GM12878 (cell line): ENCODE data around the gene ALDH1A3. TPM values are rescaled to one million over a fixed set of nuclear protein-coding genes. Genes with fewer than 3 reads are reported as not detected.

ENCODE experiments used
- ATAC-seq: fragments of 200-7000 bp; cut with Tn5 transposase; 3 replicates; pipeline ENCODE4 v1.9.1; 2020; ENCODE audit warnings: mild to moderate bottlenecking, moderate library complexity
- BruUV-seq: library from RNA; stranded (reverse); fragments of 400-500 nt; replicated peaks from 2 replicates; lab custom pipeline; 2021; lab: Mats Ljungman, UMichigan
- CTCF ChIA-PET: fragments of 300-600 bp; sonication (Branson Sonifier 250); formaldehyde crosslinking; extraction: SDS; loops from one replicate; lab custom pipeline; 2021; ENCODE audit warnings: inconsistent platforms; lab: Yijun Ruan, JAX
- POLR2A ChIA-PET: fragments of 350-600 bp; formaldehyde crosslinking; extraction: SDS; loops from one replicate; lab custom pipeline; 2021; ENCODE audit warnings: inconsistent platforms; lab: Charles Lee
- RAD21 ChIA-PET: fragments of 300-600 bp; sonication (Branson Sonifier 250); formaldehyde crosslinking; loops from one replicate; lab custom pipeline; 2023; ENCODE audit warnings: antibody characterized with exemption; ENCODE audit not compliant: unreplicated experiment; lab: Charles Lee
- SMC1A ChIA-PET: fragments of 300-600 bp; sonication (Branson Sonifier 250); formaldehyde crosslinking; loops from one replicate; lab custom pipeline; 2023; ENCODE audit not compliant: unreplicated experiment, uncharacterized antibody; lab: Charles Lee
- DNase-seq: peaks from one replicate; pipeline ENCODE4 v3.0.0-alpha.2; 2011; ENCODE audit warnings: low read depth, low spot score
- FAIRE-seq: peaks from 3 replicates; lab custom pipeline; 2011; peaks lifted over from hg19 to GRCh38; lab: Jason Lieb, UNC
- H2AFZ ChIP-seq: 2 replicates; pipeline ENCODE4 v1.6.0; 2011; ENCODE audit warnings: low read depth, low read length, control low read depth; ENCODE audit not compliant: control insufficient read depth
- H3K27ac ChIP-seq: 2 replicates; pipeline ENCODE4 v1.5.1; 2011; ENCODE audit warnings: control low read depth; ENCODE audit not compliant: control insufficient read depth, insufficient read depth
- H3K27me3 ChIP-seq, 2 experiments: replicated peaks in 1 of 2; 2 replicates each; pipeline versions ENCODE4 v1.6.0 to v1.6.1; 2011; ENCODE audit warnings: low read length in 1 of 2; ENCODE audit not compliant: control insufficient read depth in 2 of 2, insufficient read depth in 2 of 2
- H3K36me3 ChIP-seq, 2 experiments: 2 replicates each; pipeline ENCODE4 v1.5.1; 2011; ENCODE audit warnings: low read length in 1 of 2; ENCODE audit not compliant: control insufficient read depth in 2 of 2, insufficient read depth in 2 of 2
- H3K4me1 ChIP-seq: 2 replicates; pipeline ENCODE4 v1.6.1; 2011; ENCODE audit warnings: mild to moderate bottlenecking, low read length, moderate library complexity, mixed read lengths; ENCODE audit not compliant: control insufficient read depth, insufficient read depth
- H3K4me2 ChIP-seq: 2 replicates; pipeline ENCODE4 v1.6.0; 2011; ENCODE audit warnings: control low read depth; ENCODE audit not compliant: control insufficient read depth, insufficient read depth
- H3K4me3 ChIP-seq: fragments of 200-600 bp; sonication (generic); 2 replicates; pipeline ENCODE4 v1.5.1; 2016
- H3K79me2 ChIP-seq: 2 replicates; pipeline ENCODE4 v1.6.0; 2011; ENCODE audit warnings: low read length; ENCODE audit not compliant: control insufficient read depth, insufficient read depth
- H3K9ac ChIP-seq: 2 replicates; pipeline ENCODE4 v1.8.0; 2011; ENCODE audit warnings: low read length, control low read depth, mixed read lengths; ENCODE audit not compliant: control insufficient read depth, insufficient read depth
- H3K9me3 ChIP-seq: replicated peaks from 3 replicates; pipeline ENCODE4 v1.5.1; 2011; ENCODE audit warnings: mild to moderate bottlenecking, low read length; ENCODE audit not compliant: control insufficient read depth, insufficient read depth
- H4K20me1 ChIP-seq: 2 replicates; pipeline ENCODE4 v1.6.0; 2011; ENCODE audit not compliant: control insufficient read depth, insufficient read depth
- CHD2 ChIP-seq: IDR thresholded peaks from 2 replicates; pipeline ENCODE4 v1.6.1; 2011; ENCODE audit warnings: low read depth, low read length, improper control_type of control experiment, borderline replicate concordance
- HDAC6 ChIP-seq: fragments of 200-600 bp; sonication (generic); IDR thresholded peaks from one replicate; pipeline ENCODE4 v1.8.0; 2017; ENCODE audit warnings: antibody characterized with exemption; ENCODE audit not compliant: unreplicated experiment
- IKZF2 ChIP-seq, 2 experiments: fragments of 450-650 bp; IDR thresholded peaks; 2 replicates each; pipeline ENCODE4 v1.6.1; 2017; ENCODE audit warnings: mild to moderate bottlenecking in 2 of 2, moderate library complexity in 2 of 2
- SPI1 ChIP-seq: IDR thresholded peaks from 2 replicates; pipeline ENCODE4 v1.6.1; 2011; ENCODE audit warnings: low read depth, mild to moderate bottlenecking, low read length, moderate library complexity, borderline replicate concordance; ENCODE audit not compliant: insufficient read depth
- WGBS: methylation state at CpG from one replicate; pipeline ENCODE4 v1.1.6; 2016; ENCODE audit warnings: low lambda C conversion rate; ENCODE audit not compliant: insufficient replicate concordance, insufficient coverage; ENCODE audit errors: missing lambda C conversion rate; 5-methylcytosine and 5-hydroxymethylcytosine counted together
- in situ Hi-C: fragments of 300-500 bp; cut with MboI; formaldehyde crosslinking; loops from 9 replicates; pipeline ENCODE4 v1.14.3; 2018; ENCODE audit warnings: mixed read lengths
- intact Hi-C: fragments of 100-400 bp; cut with micrococcal nuclease; formaldehyde crosslinking; loops from one replicate; pipeline ENCODE4 v1.14.2; 2022; ENCODE audit not compliant: unreplicated experiment
- polyA plus RNA-seq, 11 experiments: library from polyadenylated mRNA; depleted of rRNA in 4 of 11; unstranded in 6 of 11; stranded (reverse) in 5 of 11; fragments of >200 nt; fragmentation: Nextera tagmentation in 4 of 11; fragmentation: Illumina TruSeq in 1 of 11; extraction: Ambion mirVana in 4 of 11; extraction: Trizol in 1 of 11; gene quantifications; 1 replicate in 1 of 11; 2 replicates in 10 of 11; pipeline versions ENCODE4 v1.2.1 to v1.2.3, GENCODE V29; 2011 to 2016; ENCODE audit warnings: inconsistent platforms in 2 of 11, missing spikeins in 2 of 11, low read depth in 1 of 11
- total RNA-seq, 4 experiments: library from RNA; depleted of rRNA in 3 of 4; stranded (reverse); fragments of >200 nt in 3 of 4; fragmentation: Illumina TruSeq in 1 of 4; extraction: Trizol in 1 of 4; gene quantifications; 2 replicates each; pipeline versions ENCODE4 v1.2.1 to v1.2.3, GENCODE V29; 2013 to 2021

The ALDH1A3 gene
- total and polyA plus RNA-seq, 10 of the 15 experiments (the other 5 are each of a cell fraction or from before 2014, with no cell fraction given), result 0.06 to 0.69 (median 0.18) TPM

DNA sequence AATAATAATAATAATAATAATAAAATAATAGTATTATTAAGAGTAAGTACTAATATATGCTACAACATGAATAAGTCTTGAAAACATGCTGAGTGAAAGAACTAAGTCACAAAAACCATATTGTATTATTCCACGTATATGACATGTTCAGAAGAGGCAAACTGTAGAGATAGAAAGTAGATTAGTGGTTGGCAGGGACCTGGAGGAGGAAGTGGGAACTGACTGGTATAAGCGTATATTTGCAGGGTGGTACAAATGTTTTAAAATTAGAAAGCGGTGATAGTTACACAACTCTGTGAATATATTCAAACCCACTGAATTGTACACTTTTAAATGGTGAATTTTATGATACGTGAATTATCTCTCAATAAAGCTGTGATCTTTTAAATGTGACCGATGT lies 72.3 kb downstream of the ALDH1A3 start:
- ChIA-PET SMC1A (interaction anchor here (0.8 to 1.5 kb wide), 3 partner anchors 13 to 34 kb away, joined by 3 read pairs; no protein-coding TSS in a partner anchor), CTCF (no interaction called here), POLR2A (interaction anchor here (1.5 kb wide), 1 partner anchor 10 kb away, joined by 3 read pairs; no protein-coding TSS in a partner anchor), RAD21 (no interaction called here)
- DNase-seq, result no peak
- Histone ChIP-seq H3K4me2 (no peak overlapping the region), H4K20me1 (no peaks in the 10 kb centered on the region), H3K79me2 (peaks cover 14% of the 10 kb centered on the region), H2AFZ (no peak overlapping the region), H3K27ac (no peak overlapping the region), H3K9ac (no peak overlapping the region), H3K4me1 (0 out of 2 replicates have a peak, but pooled peaks cover 3% of the 10 kb centered on the region), H3K27me3 (no peaks in the 10 kb centered on the region), H3K4me3 (no peak overlapping the region), H3K9me3 (peaks cover 3% of the 10 kb centered on the region), H3K36me3 (no peaks in the 10 kb centered on the region; a peak in 1 of 4 replicates)
- no TSS peak for BruUV-seq
- in situ Hi-C loops (no loop called here), intact Hi-C loops (no loop called here)
- no peak for FAIRE-seq
- 65% methylated on average over 5 of the region's 5 CpGs for WGBS
- TF ChIP-seq HDAC6 (no peak), SPI1 (peak; percentile 51; the same call in 1 of the 2 replicates)
- 0 out of 3 replicates have a peak, but pooled peaks have one; percentile 28 for ATAC-seq

DNA sequence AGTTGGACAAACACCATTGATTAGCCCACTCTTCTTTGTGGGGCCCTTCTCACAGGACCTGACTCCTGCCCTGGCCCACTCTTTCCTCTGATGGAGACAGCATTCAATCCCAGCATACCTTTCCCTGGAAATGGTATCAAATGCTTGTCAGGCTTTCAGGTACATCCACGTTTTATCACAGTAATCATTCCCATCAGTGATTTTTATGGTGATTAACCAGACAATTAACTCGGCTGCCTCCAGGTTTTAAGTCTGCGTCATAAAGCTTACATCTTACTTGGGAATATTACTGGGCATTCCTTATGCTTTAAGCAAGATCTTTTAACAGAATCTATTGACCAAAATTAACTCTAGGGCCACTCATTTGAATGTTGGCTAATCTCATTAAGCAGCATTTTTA lies 72.9 kb downstream of the ALDH1A3 start:
- Histone ChIP-seq H3K4me3 (no peak overlapping the region), H3K36me3 (no peaks in the 10 kb centered on the region; a peak in 1 of 4 replicates), H3K9me3 (peaks cover 3% of the 10 kb centered on the region), H3K79me2 (peaks cover 20% of the 10 kb centered on the region), H3K4me2 (no peak overlapping the region), H3K27me3 (no peaks in the 10 kb centered on the region)
- WGBS, result 98% methylated on average over 3 of the region's 3 CpGs
- ATAC-seq (no peak), FAIRE-seq (no peak)
- in situ Hi-C loops, result no loop called here
- TF ChIP-seq CHD2 (no peak), IKZF2 (IDR thresholded peaks at IDR 0.05) (0 out of 4 replicates have a peak, but pooled peaks of 1 of the 2 experiments have one; percentile 4)
- TF ChIP-seq, all 136 proteins: peak for 1
- Histone ChIP-seq H4K20me1 (no peaks in the 10 kb centered on the region), H2AFZ (no peak overlapping the region), H3K27ac (no peak overlapping the region), H3K4me1 (peaks cover 3% of the 10 kb centered on the region; the same call in 1 of the 2 replicates), H3K9ac (no peak overlapping the region)
- intact Hi-C loops, result no loop called here
- RAD21 ChIA-PET, result no interaction called here
- BruUV-seq, result no TSS peak
- DNase-seq, result no peak
- SMC1A ChIA-PET, result interaction anchor here (1.1 to 1.5 kb wide), 2 partner anchors 13 to 34 kb away, joined by 3 read pairs; no protein-coding TSS in a partner anchor
- POLR2A ChIA-PET, result interaction anchor here (1.5 kb wide), 1 partner anchor 10 kb away, joined by 3 read pairs; no protein-coding TSS in a partner anchor
- CTCF ChIA-PET, result no interaction called here
